ENCODE results near the gene CRYBA2. TPM values are rescaled to one million over a fixed set of nuclear protein-coding genes. Genes with fewer than 3 reads are reported as not detected.

The CRYBA2 gene
- total and polyA plus RNA-seq, 2 experiments from 2014 or later = not detected

DNA sequence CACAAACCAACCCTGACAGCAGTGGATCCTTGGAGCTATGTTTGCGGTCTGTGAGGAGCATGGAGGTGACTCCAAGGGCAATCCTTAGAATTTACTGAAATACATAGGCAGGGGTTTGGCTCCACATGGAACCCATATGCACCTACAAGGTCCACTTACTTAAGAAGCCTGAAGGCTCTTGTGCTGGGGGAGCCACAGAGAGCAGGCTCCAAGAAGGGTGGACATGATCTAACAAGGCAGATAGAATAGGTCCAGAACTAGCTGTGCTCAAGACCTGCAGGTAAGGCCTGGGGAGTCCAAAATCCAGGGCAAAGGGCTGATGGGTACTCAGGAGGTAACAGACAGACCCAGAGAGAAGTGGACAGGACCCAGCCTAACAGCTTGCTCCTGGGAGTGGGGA lies 34.9 kb downstream of the CRYBA2 start:
- no peak for ATAC-seq
- H3K9me3 Mint-ChIP-seq = no peaks in the 10 kb centered on the region
- no peaks in the 10 kb centered on the region; the same call in 2 of the 3 replicates for H3K36me3 Mint-ChIP-seq (ENCODE audit: low read depth)
- Histone ChIP-seq H3K36me3 (ENCODE audit: insufficient read depth) (no peaks in the 10 kb centered on the region), H3K4me1 (ENCODE audit: insufficient read depth) (peaks cover 13% of the 10 kb centered on the region), H3K79me2 (replicated peaks; ENCODE audit: insufficient read depth) (no peaks in the 10 kb centered on the region), H3K27ac (ENCODE audit: low read depth) (no peak overlapping the region), H3F3A (replicated peaks; ENCODE audit: low read depth) (peaks cover 8% of the 10 kb centered on the region), H3K4me3 (no peak overlapping the region), H3K27me3 (ENCODE audit: insufficient read depth) (peaks cover 76% of the 10 kb centered on the region), H3K9me2 (ENCODE audit: insufficient read depth) (no peaks in the 10 kb centered on the region), H3K4me2 (peak overlapping the region; percentile 95; the same call in 1 of the 2 replicates), H4K20me1 (replicated peaks; ENCODE audit: insufficient read depth) (no peaks in the 10 kb centered on the region; the same call in 1 of the 2 replicates), H2AFZ (no peak overlapping the region)
- H3K4me1 Mint-ChIP-seq = peaks cover 19% of the 10 kb centered on the region
- TF ChIP-seq POLR2AphosphoS5 (IDR thresholded peaks at IDR 0.05; ENCODE audit: low read depth) (no peak), ZNF114 (CRISPR knock-in tag; IDR thresholded peaks at IDR 0.05) (no peak)
- H3K27me3 Mint-ChIP-seq (ENCODE audit: insufficient read depth, low read depth, poor library complexity) = peaks cover 66% of the 10 kb centered on the region
- H3K27ac Mint-ChIP-seq = no peak overlapping the region
- H3K4me3 Mint-ChIP-seq = peak overlapping the region; percentile 82
- DNase-seq (ENCODE audit: low spot score) = no peak

GRCh38 chr2:218957671-218958070 lies 35.6 kb downstream of the CRYBA2 start:
- no peak overlapping the region for H3K4me2 ChIP-seq
- Mint-ChIP-seq H3K36me3 (ENCODE audit: low read depth) (no peaks in the 10 kb centered on the region; the same call in 2 of the 3 replicates), H3K27ac (no peak overlapping the region), H3K27me3 (ENCODE audit: insufficient read depth, low read depth, poor library complexity) (peaks cover 60% of the 10 kb centered on the region), H3K4me1 (peaks cover 18% of the 10 kb centered on the region), H3K9me3 (no peaks in the 10 kb centered on the region), H3K4me3 (no peak overlapping the region; the same call in 2 of the 3 replicates)
- H3K79me2 ChIP-seq (replicated peaks; ENCODE audit: insufficient read depth) = no peaks in the 10 kb centered on the region
- H3K9me2 ChIP-seq (ENCODE audit: insufficient read depth) = no peaks in the 10 kb centered on the region
- peaks cover 8% of the 10 kb centered on the region for H3F3A ChIP-seq (replicated peaks; ENCODE audit: low read depth)
- DNase-seq (ENCODE audit: low spot score) (no peak), ATAC-seq (no peak)
- H4K20me1 ChIP-seq (replicated peaks; ENCODE audit: insufficient read depth) = no peaks in the 10 kb centered on the region; the same call in 1 of the 2 replicates
- H3K36me3 ChIP-seq (ENCODE audit: insufficient read depth) = no peaks in the 10 kb centered on the region
- TF ChIP-seq ETS1 (IDR thresholded peaks at IDR 0.05) (no peak), CREB1 (CRISPR knock-in tag; IDR thresholded peaks at IDR 0.05; ENCODE audit: low read depth) (no peak)
- TF ChIP-seq, protein P1, sequence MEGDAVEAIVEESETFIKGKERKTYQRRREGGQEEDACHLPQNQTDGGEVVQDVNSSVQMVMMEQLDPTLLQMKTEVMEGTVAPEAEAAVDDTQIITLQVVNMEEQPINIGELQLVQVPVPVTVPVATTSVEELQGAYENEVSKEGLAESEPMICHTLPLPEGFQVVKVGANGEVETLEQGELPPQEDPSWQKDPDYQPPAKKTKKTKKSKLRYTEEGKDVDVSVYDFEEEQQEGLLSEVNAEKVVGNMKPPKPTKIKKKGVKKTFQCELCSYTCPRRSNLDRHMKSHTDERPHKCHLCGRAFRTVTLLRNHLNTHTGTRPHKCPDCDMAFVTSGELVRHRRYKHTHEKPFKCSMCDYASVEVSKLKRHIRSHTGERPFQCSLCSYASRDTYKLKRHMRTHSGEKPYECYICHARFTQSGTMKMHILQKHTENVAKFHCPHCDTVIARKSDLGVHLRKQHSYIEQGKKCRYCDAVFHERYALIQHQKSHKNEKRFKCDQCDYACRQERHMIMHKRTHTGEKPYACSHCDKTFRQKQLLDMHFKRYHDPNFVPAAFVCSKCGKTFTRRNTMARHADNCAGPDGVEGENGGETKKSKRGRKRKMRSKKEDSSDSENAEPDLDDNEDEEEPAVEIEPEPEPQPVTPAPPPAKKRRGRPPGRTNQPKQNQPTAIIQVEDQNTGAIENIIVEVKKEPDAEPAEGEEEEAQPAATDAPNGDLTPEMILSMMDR (conservative IDR thresholded peaks at IDR 0.05; ENCODE audit: low read depth in 2 of 2) = no peak
- no peak overlapping the region for H3K27ac ChIP-seq (ENCODE audit: low read depth)
- H3K4me3 ChIP-seq = no peak overlapping the region
- no peak overlapping the region for H2AFZ ChIP-seq
- H3K4me1 ChIP-seq (ENCODE audit: insufficient read depth) = peaks cover 13% of the 10 kb centered on the region
- H3K27me3 ChIP-seq (ENCODE audit: insufficient read depth) = peaks cover 79% of the 10 kb centered on the region

GRCh38 chr2:218956039-218956438 lies 37.2 kb downstream of the CRYBA2 start:
- H3K27me3 Mint-ChIP-seq (ENCODE audit: insufficient read depth, low read depth, poor library complexity) = peaks cover 51% of the 10 kb centered on the region
- DNase-seq (ENCODE audit: low spot score) (no peak), ATAC-seq (no peak)
- no peaks in the 10 kb centered on the region; the same call in 2 of the 3 replicates for H3K36me3 Mint-ChIP-seq (ENCODE audit: low read depth)
- Histone ChIP-seq H3K4me1 (ENCODE audit: insufficient read depth) (peaks cover 8% of the 10 kb centered on the region; the same call in 1 of the 2 replicates), H3K36me3 (ENCODE audit: insufficient read depth) (no peaks in the 10 kb centered on the region), H3F3A (replicated peaks; ENCODE audit: low read depth) (peaks cover under 1% of the 10 kb centered on the region; the same call in 1 of the 2 replicates), H3K4me3 (no peak overlapping the region), H3K27ac (ENCODE audit: low read depth) (no peak overlapping the region), H3K4me2 (no peak overlapping the region), H3K9me2 (ENCODE audit: insufficient read depth) (no peaks in the 10 kb centered on the region), H2AFZ (no peak overlapping the region), H4K20me1 (replicated peaks; ENCODE audit: insufficient read depth) (no peaks in the 10 kb centered on the region; the same call in 1 of the 2 replicates), H3K79me2 (replicated peaks; ENCODE audit: insufficient read depth) (no peaks in the 10 kb centered on the region), H3K27me3 (ENCODE audit: insufficient read depth) (peaks cover 64% of the 10 kb centered on the region)
- no peaks in the 10 kb centered on the region for H3K9me3 Mint-ChIP-seq
- H3K4me1 Mint-ChIP-seq = peaks cover 7% of the 10 kb centered on the region
- H3K4me3 Mint-ChIP-seq = no peak overlapping the region
- H3K27ac Mint-ChIP-seq = no peak overlapping the region
- TF ChIP-seq, protein P2, sequence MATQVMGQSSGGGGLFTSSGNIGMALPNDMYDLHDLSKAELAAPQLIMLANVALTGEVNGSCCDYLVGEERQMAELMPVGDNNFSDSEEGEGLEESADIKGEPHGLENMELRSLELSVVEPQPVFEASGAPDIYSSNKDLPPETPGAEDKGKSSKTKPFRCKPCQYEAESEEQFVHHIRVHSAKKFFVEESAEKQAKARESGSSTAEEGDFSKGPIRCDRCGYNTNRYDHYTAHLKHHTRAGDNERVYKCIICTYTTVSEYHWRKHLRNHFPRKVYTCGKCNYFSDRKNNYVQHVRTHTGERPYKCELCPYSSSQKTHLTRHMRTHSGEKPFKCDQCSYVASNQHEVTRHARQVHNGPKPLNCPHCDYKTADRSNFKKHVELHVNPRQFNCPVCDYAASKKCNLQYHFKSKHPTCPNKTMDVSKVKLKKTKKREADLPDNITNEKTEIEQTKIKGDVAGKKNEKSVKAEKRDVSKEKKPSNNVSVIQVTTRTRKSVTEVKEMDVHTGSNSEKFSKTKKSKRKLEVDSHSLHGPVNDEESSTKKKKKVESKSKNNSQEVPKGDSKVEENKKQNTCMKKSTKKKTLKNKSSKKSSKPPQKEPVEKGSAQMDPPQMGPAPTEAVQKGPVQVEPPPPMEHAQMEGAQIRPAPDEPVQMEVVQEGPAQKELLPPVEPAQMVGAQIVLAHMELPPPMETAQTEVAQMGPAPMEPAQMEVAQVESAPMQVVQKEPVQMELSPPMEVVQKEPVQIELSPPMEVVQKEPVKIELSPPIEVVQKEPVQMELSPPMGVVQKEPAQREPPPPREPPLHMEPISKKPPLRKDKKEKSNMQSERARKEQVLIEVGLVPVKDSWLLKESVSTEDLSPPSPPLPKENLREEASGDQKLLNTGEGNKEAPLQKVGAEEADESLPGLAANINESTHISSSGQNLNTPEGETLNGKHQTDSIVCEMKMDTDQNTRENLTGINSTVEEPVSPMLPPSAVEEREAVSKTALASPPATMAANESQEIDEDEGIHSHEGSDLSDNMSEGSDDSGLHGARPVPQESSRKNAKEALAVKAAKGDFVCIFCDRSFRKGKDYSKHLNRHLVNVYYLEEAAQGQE (IDR thresholded peaks at IDR 0.05; ENCODE audit: unreplicated experiment) = no peak
- TF ChIP-seq POLR2AphosphoS5 (IDR thresholded peaks at IDR 0.05; ENCODE audit: low read depth) (no peak), EZH2 (IDR thresholded peaks at IDR 0.05; ENCODE audit: low read depth, unreplicated experiment) (no peak), CREB1 (CRISPR knock-in tag; IDR thresholded peaks at IDR 0.05; ENCODE audit: low read depth) (no peak), STAT1 (IDR thresholded peaks at IDR 0.05; ENCODE audit: unreplicated experiment) (no peak), NANOG (IDR thresholded peaks at IDR 0.05; ENCODE audit: borderline replicate concordance) (no peak), JUNB (IDR thresholded peaks at IDR 0.05; ENCODE audit: unreplicated experiment) (no peak), ZNF114 (CRISPR knock-in tag; IDR thresholded peaks at IDR 0.05) (no peak), ZNF331 (CRISPR knock-in tag; IDR thresholded peaks at IDR 0.05; ENCODE audit: low read depth) (no peak)
